A549 (cell line): ENCODE data around the gene ANGPT4. TPM values are rescaled to one million over a fixed set of nuclear protein-coding genes. Genes with fewer than 3 reads are reported as not detected.
A peak's percentile ranks its signal among the peaks of the same experiment; 100 is the strongest.

Experiments used
- ATAC-seq, 2 experiments: fragments of 200-7000 bp in 1 of 2; fragments of >200 bp in 1 of 2; cut with Nextera tagmentation in 1 of 2; cut with Tn5 transposase in 1 of 2; 3 replicates each; pipeline versions ENCODE4 v1.8.0 to v1.9.1; 2018 to 2020; ENCODE audit warnings: mild to moderate bottlenecking in 1 of 2, moderate library complexity in 1 of 2
- CTCF ChIA-PET: fragments of 300-600 bp; sonication (Branson Sonifier 250); formaldehyde crosslinking; extraction: SDS; loops from one replicate; lab custom pipeline; 2021; ENCODE audit warnings: antibody characterized with exemption, inconsistent platforms; lab: Yijun Ruan, JAX
- POLR2A ChIA-PET: fragments of 350-600 bp; formaldehyde crosslinking; extraction: SDS; loops from one replicate; lab custom pipeline; 2021; ENCODE audit warnings: antibody characterized with exemption, inconsistent platforms; lab: Yijun Ruan, JAX
- DNase-seq, 2 experiments: peaks; one replicate each; pipeline versions ENCODE4 v3.0.0 to v3.0.0-alpha.2; 2011 to 2016; ENCODE audit warnings: low read depth in 1 of 2, low spot score in 1 of 2
- FAIRE-seq: peaks from 2 replicates; lab custom pipeline; 2011; peaks lifted over from hg19 to GRCh38; lab: Jason Lieb, UNC
- H3K27ac ChIP-seq, 2 experiments: fragments of >200 bp; sonication (Bioruptor Twin); formaldehyde crosslinking; 3 replicates each; pipeline ENCODE4 v1.5.1; 2016 to 2017
- H3K4me1 ChIP-seq: fragments of >200 bp; sonication (Bioruptor Twin); formaldehyde crosslinking; 3 replicates; pipeline ENCODE4 v1.6.1; 2016
- H3K4me2 ChIP-seq: fragments of >200 bp; sonication (Bioruptor Twin); formaldehyde crosslinking; 3 replicates; pipeline ENCODE4 v1.6.1; 2016
- H3K4me3 ChIP-seq: fragments of >200 bp; sonication (Bioruptor Twin); formaldehyde crosslinking; 3 replicates; pipeline ENCODE4 v1.5.1; 2016
- H3K9me3 ChIP-seq: fragments of >200 bp; sonication (Bioruptor Twin); formaldehyde crosslinking; 3 replicates; pipeline ENCODE4 v1.6.1; 2016
- CBX8 ChIP-seq: fragments of 200-600 bp; sonication (generic); IDR thresholded peaks from 2 replicates; pipeline ENCODE4 v1.6.1; 2016
- CHD2 ChIP-seq: fragments of 150-350 bp; IDR thresholded peaks from 2 replicates; pipeline ENCODE4 v1.6.1; 2014; ENCODE audit warnings: low read length; ENCODE audit not compliant: partially characterized antibody
- CHD4 ChIP-seq: fragments of 200-600 bp; sonication (generic); IDR thresholded peaks from 2 replicates; pipeline ENCODE4 v1.6.1; 2016; ENCODE audit warnings: antibody characterized with exemption, mild to moderate bottlenecking, borderline replicate concordance
- EHMT2 ChIP-seq: fragments of 200-600 bp; sonication (generic); IDR thresholded peaks from 2 replicates; pipeline ENCODE4 v1.6.1; 2016; ENCODE audit warnings: antibody characterized with exemption, low read depth, mild to moderate bottlenecking, moderate library complexity
- ELK1 ChIP-seq: fragments of 150-350 bp; IDR thresholded peaks from 2 replicates; pipeline ENCODE4 v1.6.1; 2014; ENCODE audit warnings: low read depth, mild to moderate bottlenecking, low read length
- ESRRA ChIP-seq: fragments of 150-350 bp; IDR thresholded peaks from 2 replicates; pipeline ENCODE4 v1.6.1; 2014; ENCODE audit warnings: mild to moderate bottlenecking, low read length, borderline replicate concordance
- FOSB ChIP-seq: fragments of 250-450 bp; sonication (Bioruptor Pico); IDR thresholded peaks from 2 replicates; pipeline ENCODE4 v1.5.0; 2020; ENCODE audit warnings: mild to moderate bottlenecking, moderate library complexity
- FOXS1 ChIP-seq: fragments of 250-450 bp; sonication (Bioruptor Pico); IDR thresholded peaks from 2 replicates; pipeline ENCODE4 v1.5.0; 2020; ENCODE audit warnings: mild to moderate bottlenecking, moderate library complexity
- HOXA7 ChIP-seq: fragments of 250-450 bp; sonication (Bioruptor Pico); IDR thresholded peaks from 2 replicates; pipeline ENCODE4 v1.5.0; 2020; ENCODE audit warnings: mild to moderate bottlenecking, moderate library complexity
- HOXB5 ChIP-seq: fragments of 250-450 bp; sonication (Bioruptor Pico); IDR thresholded peaks from 2 replicates; pipeline ENCODE4 v1.5.0; 2020; ENCODE audit warnings: mild to moderate bottlenecking, moderate library complexity
- MAFK ChIP-seq: fragments of 450-650 bp; IDR thresholded peaks from 2 replicates; pipeline ENCODE4 v1.6.1; 2014; ENCODE audit not compliant: partially characterized antibody
- MAX ChIP-seq: IDR thresholded peaks from 2 replicates; pipeline ENCODE4 v1.6.1; 2012
- MAZ ChIP-seq: fragments of 150-350 bp; IDR thresholded peaks from 2 replicates; pipeline ENCODE4 v1.6.1; 2014; ENCODE audit warnings: antibody characterized with exemption, low read depth, low read length, borderline replicate concordance
- PBX3 ChIP-seq: IDR thresholded peaks from 2 replicates; pipeline ENCODE4 v1.6.1; 2012
- POLR2AphosphoS2 ChIP-seq: conservative IDR thresholded peaks from 2 replicates; pipeline ENCODE4 v1.6.1; 2012; ENCODE audit warnings: low read length, improper control_type of control experiment, inconsistent platforms
- RCOR1 ChIP-seq: fragments of 150-350 bp; IDR thresholded peaks from 2 replicates; pipeline ENCODE4 v1.6.1; 2014; ENCODE audit warnings: antibody characterized with exemption, low read length, low read depth
- REST ChIP-seq: fragments of 200-600 bp; sonication (generic); IDR thresholded peaks from 2 replicates; pipeline ENCODE4 v1.6.1; 2016; ENCODE audit warnings: antibody characterized with exemption, mild to moderate bottlenecking, moderate library complexity
- TP53 ChIP-seq: fragments of 250-450 bp; sonication (Bioruptor Pico); IDR thresholded peaks from 2 replicates; pipeline ENCODE4 v1.5.0; 2021; ENCODE audit warnings: mild to moderate bottlenecking, moderate library complexity
- ZNF302 ChIP-seq: fragments of 250-450 bp; sonication (Bioruptor Pico); IDR thresholded peaks from 2 replicates; pipeline ENCODE4 v1.9.0; 2021; ENCODE audit warnings: inconsistent platforms, mild to moderate bottlenecking, moderate library complexity
- WGBS: methylation state at CpG from one replicate; pipeline ENCODE4 v1.1.6; 2017; ENCODE audit errors: missing lambda C conversion rate; 5-methylcytosine and 5-hydroxymethylcytosine counted together
- polyA plus RNA-seq, 4 experiments: library from polyadenylated mRNA; depleted of rRNA in 3 of 4; stranded (reverse); fragments of >200 nt; fragmentation: RNase III in 1 of 4; extraction: RNeasy Plus Mini Kit Qiagen cat#74134 plus additional on column Dnase treatment in 1 of 4; gene quantifications; 2 replicates in 3 of 4; 3 replicates in 1 of 4; pipeline ENCODE4 v1.2.3, GENCODE V29; 2011 to 2017
- TF ChIP-seq, protein P1 (sequence below): IDR thresholded peaks from 2 replicates; pipeline ENCODE4 v1.6.1; 2012; ENCODE audit warnings: low read depth, borderline replicate concordance
- TF ChIP-seq, protein P2 (sequence below): fragments of >200 bp; sonication (Bioruptor Twin); formaldehyde crosslinking; IDR thresholded peaks from 3 replicates; pipeline ENCODE4 v1.6.1; 2016

ANGPT4 gene
- polyA plus RNA-seq, 2 of the 4 experiments (the other 2 are of a cell fraction), result 0.04 TPM; not detected in 1

DNA sequence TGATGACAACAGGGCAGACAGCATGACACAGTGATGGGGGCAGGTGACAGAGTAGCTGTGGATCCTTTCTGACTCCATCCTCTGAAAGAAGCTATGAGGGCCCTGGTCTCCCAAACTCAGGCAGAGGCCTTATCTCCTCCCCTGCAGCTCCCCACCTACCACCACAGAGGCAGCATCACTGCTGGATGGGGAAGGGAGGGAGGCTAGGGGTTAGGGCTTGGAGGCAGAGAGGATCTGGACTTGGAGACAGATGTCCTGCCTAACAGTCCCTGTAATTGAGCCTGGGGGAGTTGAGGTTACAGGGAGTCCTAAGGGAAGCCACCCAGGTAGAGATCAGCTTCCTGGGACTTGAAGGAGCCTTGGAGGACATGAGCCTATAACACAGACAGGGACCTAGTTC, 44.7 kb downstream of the ANGPT4 start:
- ChIA-PET POLR2A (no interaction called here), CTCF (interaction anchor here (0.8 to 4.9 kb wide), 4 partner anchors 18 to 84 kb away, joined by 5 to 22 read pairs (median 13); no protein-coding TSS in a partner anchor)
- Histone ChIP-seq H3K27ac (no peak overlapping the region), H3K4me2 (no peak overlapping the region), H3K4me1 (no peaks in the 10 kb centered on the region), H3K9me3 (no peaks in the 10 kb centered on the region)
- ATAC-seq, result peak in 1 of 2 experiments; percentile 17; a peak in 2 of 6 replicates
- DNase-seq, result no peak
- no peak for FAIRE-seq
- TF ChIP-seq TP53 (CRISPR knock-in tag), result no peak
- no peak for TF ChIP-seq ZNF302 (CRISPR knock-in tag)
- TF ChIP-seq MAFK, result no peak
- no peak for TF ChIP-seq MAX
- TF ChIP-seq, all 56 proteins: peak for 0
- H3K4me3 ChIP-seq, result no peak overlapping the region

DNA sequence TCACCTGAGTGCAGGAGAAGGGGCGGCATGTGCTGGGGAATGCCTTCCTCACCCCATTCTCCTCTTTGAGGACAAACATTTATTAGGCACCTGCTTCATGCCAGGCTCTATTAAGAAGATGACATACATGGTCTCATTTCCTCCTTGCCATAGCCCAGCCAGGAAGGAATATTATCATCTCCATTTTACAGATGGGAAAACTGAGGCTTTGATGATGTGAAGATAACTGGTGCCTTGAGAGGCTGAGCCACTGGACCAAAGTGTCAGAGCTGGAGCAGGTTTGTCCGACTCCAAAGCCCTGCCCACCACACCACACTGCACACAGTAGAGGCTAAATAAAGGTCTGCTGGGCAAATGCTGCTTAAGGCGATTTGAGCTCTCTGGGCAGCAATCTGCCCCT, 45.4 kb downstream of the ANGPT4 start:
- Histone ChIP-seq H3K4me2 (no peak overlapping the region), H3K4me1 (no peaks in the 10 kb centered on the region), H3K27ac (no peak overlapping the region), H3K9me3 (no peaks in the 10 kb centered on the region), H3K4me3 (no peak overlapping the region)
- WGBS, result 16% methylated on average over 3 of the region's 3 CpGs
- TF ChIP-seq FOXS1 (CRISPR knock-in tag), result no peak
- TF ChIP-seq CHD4, result no peak
- no peak for TF ChIP-seq CBX8
- TF ChIP-seq CHD2, result no peak
- TF ChIP-seq HOXA7 (CRISPR knock-in tag), result no peak
- no peak for TF ChIP-seq EHMT2
- TF ChIP-seq POLR2AphosphoS2, result no peak
- TF ChIP-seq HOXB5 (CRISPR knock-in tag), result no peak
- no peak for TF ChIP-seq FOSB (CRISPR knock-in tag)
- TF ChIP-seq REST, result no peak
- no peak for TF ChIP-seq RCOR1
- TF ChIP-seq MAZ, result no peak
- TF ChIP-seq, protein P1, sequence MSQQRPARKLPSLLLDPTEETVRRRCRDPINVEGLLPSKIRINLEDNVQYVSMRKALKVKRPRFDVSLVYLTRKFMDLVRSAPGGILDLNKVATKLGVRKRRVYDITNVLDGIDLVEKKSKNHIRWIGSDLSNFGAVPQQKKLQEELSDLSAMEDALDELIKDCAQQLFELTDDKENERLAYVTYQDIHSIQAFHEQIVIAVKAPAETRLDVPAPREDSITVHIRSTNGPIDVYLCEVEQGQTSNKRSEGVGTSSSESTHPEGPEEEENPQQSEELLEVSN, result no peak
- TF ChIP-seq PBX3, result no peak
- TF ChIP-seq ESRRA, result no peak
- no peak for TF ChIP-seq ZNF302 (CRISPR knock-in tag)
- no peak for TF ChIP-seq MAFK
- TF ChIP-seq, protein P2, sequence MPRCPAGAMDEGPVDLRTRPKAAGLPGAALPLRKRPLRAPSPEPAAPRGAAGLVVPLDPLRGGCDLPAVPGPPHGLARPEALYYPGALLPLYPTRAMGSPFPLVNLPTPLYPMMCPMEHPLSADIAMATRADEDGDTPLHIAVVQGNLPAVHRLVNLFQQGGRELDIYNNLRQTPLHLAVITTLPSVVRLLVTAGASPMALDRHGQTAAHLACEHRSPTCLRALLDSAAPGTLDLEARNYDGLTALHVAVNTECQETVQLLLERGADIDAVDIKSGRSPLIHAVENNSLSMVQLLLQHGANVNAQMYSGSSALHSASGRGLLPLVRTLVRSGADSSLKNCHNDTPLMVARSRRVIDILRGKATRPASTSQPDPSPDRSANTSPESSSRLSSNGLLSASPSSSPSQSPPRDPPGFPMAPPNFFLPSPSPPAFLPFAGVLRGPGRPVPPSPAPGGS, result no peak
- no peak for TF ChIP-seq ELK1
- ChIA-PET POLR2A (no interaction called here), CTCF (interaction anchor here (2.3 to 4.9 kb wide), 3 partner anchors 18 to 85 kb away, joined by 7 to 22 read pairs (median 19); no protein-coding TSS in a partner anchor)
- no peak for DNase-seq
- ATAC-seq, result no peak
- no peak for FAIRE-seq
